HG03039 (cell line): ENCODE results near the gene MPZL3.
"Not testable (repeated sequence)": the region's sequence is repeated elsewhere in the genome, so short reads cannot be mapped to it uniquely, and the experiment has no call there.

Source experiments
- ATAC-seq: cut with Tn5 transposase; IDR thresholded peaks from one replicate; pipeline ENCODE4 v1.9.1; 2021; ENCODE audit warnings: mild to moderate bottlenecking, moderate library complexity; ENCODE audit not compliant: unreplicated experiment

The MPZL3 gene

GRCh38 chr11:118186346-118187107 is 65.6 kb downstream of the MPZL3 start:
- ATAC-seq, result no peak

GRCh38 chr11:118184784-118185579 is 67.2 kb downstream of the MPZL3 start:
- no peak for ATAC-seq

- not testable (repeated sequence) for ATAC-seq
Measured at GRCh38 chr11:118183691-118184090, 68.5 kb downstream of the MPZL3 start.

- ATAC-seq, result no peak
Measured at GRCh38 chr11:118180300-118180703, 71.9 kb downstream of the MPZL3 start.

- ATAC-seq, result no peak
Measured at GRCh38 chr11:118176778-118177134, 75.4 kb downstream of the MPZL3 start.
